MCF 10A (cell line): Measurements from ENCODE around the gene PLA2G2C. TPM values are rescaled to one million over a fixed set of nuclear protein-coding genes. Genes with fewer than 3 reads are reported as not detected.
A peak's percentile ranks its signal among the peaks of the same experiment; 100 is the strongest.

Source experiments
- BruUV-seq: library from RNA; stranded (reverse); fragments of 400-500 nt; replicated peaks from 2 replicates; lab custom pipeline; 2021; lab: Mats Ljungman, UMichigan
- CTCF ChIA-PET: fragments of 300-600 bp; sonication (Branson Sonifier 250); formaldehyde crosslinking; extraction: SDS; loops from one replicate; lab custom pipeline; 2021; ENCODE audit warnings: antibody characterized with exemption, inconsistent platforms; lab: Yijun Ruan, JAX
- POLR2A ChIA-PET: fragments of 300-600, 350-650 bp; sonication (Branson Sonifier 250); formaldehyde crosslinking; extraction: SDS; loops from one replicate; lab custom pipeline; 2020; ENCODE audit warnings: antibody characterized with exemption, inconsistent platforms; lab: Yijun Ruan, JAX
- DNase-seq: peaks from one replicate; pipeline ENCODE4 v3.0.0-alpha.2; 2018; ENCODE audit not compliant: unreplicated experiment
- H3K27ac Mint-ChIP-seq: one replicate; pipeline ENCODE4 v1.8.0; 2022; ENCODE audit warnings: mild to moderate bottlenecking, low read depth, mixed read lengths; ENCODE audit not compliant: unreplicated experiment
- H3K27me3 Mint-ChIP-seq: one replicate; pipeline ENCODE4 v1.8.0; 2022; ENCODE audit warnings: mixed read lengths; ENCODE audit not compliant: insufficient read depth, unreplicated experiment
- H3K36me3 Mint-ChIP-seq: one replicate; pipeline ENCODE4 v1.8.0; 2022; ENCODE audit warnings: mild to moderate bottlenecking, moderate library complexity, mixed read lengths; ENCODE audit not compliant: insufficient read depth, unreplicated experiment
- H3K4me1 Mint-ChIP-seq: one replicate; pipeline ENCODE4 v1.8.0; 2022; ENCODE audit warnings: mixed read lengths; ENCODE audit not compliant: insufficient read depth, unreplicated experiment
- H3K4me3 Mint-ChIP-seq: one replicate; pipeline ENCODE4 v1.8.0; 2022; ENCODE audit warnings: mild to moderate bottlenecking, moderate library complexity, mixed read lengths; ENCODE audit not compliant: unreplicated experiment
- H3K9me3 Mint-ChIP-seq: one replicate; pipeline ENCODE4 v1.8.0; 2022; ENCODE audit warnings: mixed read lengths; ENCODE audit not compliant: unreplicated experiment
- CTCF ChIP-seq: fragments of 200-600 bp; IDR thresholded peaks from one replicate; pipeline ENCODE4 v1.8.0; 2022; ENCODE audit warnings: antibody characterized with exemption, mild to moderate bottlenecking; ENCODE audit not compliant: unreplicated experiment
- intact Hi-C: fragments of 100-400 bp; cut with micrococcal nuclease; formaldehyde crosslinking; loops from 2 replicates; pipeline ENCODE4 v1.14.1; 2022
- total RNA-seq: library from RNA; stranded (reverse); gene quantifications from 2 replicates; pipeline ENCODE4 v1.2.3, GENCODE V29; 2022

PLA2G2C gene
- total RNA-seq, 1 experiment from 2014 or later, result not detected

DNA sequence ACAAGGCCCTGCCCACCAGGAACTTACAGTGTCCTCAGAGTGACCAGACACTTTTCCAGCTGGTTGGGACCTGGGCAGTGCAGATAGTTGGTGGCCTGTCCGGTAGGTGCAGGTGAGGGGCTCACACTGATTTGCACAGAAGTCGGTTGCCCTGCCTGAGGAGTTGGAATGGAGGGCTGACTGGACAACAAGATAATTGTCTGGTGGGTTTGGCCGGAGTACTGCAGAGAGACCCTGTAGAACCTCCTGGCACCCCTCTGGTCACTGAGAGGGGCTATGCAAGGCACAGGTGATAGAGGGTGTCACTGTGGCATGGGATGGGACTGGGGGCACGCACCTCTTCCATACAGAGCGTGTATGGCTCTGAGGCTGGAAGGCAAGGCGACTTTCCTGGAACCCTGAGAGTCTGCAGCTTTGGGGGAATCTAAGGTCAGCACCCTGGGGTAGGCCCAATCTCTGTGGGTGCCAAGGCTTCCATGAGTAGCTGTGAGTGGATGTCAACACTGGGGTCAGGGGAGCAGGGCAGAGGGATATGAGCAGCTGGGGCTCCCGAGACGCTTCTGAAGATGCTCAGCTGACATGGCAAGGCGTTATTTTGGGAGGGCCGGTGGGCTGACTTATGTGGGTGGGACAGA lies 59.4 kb downstream of the PLA2G2C start:
- TF ChIP-seq CTCF, result no peak
- Mint-ChIP-seq H3K4me1 (peaks cover 10% of the 10 kb centered on the region), H3K4me3 (no peak overlapping the region), H3K9me3 (no peaks in the 10 kb centered on the region), H3K27me3 (peaks cover 7% of the 10 kb centered on the region), H3K27ac (no peak overlapping the region), H3K36me3 (no peaks in the 10 kb centered on the region)
- DNase-seq, result no peak
- POLR2A ChIA-PET, result no interaction called here
- CTCF ChIA-PET, result interaction anchor here (0.5 to 2.2 kb wide), 3 partner anchors 9 to 25 kb away, joined by 3 to 8 read pairs (median 3); no protein-coding TSS in a partner anchor
- BruUV-seq, result no TSS peak
- intact Hi-C loops, result no loop called here

DNA sequence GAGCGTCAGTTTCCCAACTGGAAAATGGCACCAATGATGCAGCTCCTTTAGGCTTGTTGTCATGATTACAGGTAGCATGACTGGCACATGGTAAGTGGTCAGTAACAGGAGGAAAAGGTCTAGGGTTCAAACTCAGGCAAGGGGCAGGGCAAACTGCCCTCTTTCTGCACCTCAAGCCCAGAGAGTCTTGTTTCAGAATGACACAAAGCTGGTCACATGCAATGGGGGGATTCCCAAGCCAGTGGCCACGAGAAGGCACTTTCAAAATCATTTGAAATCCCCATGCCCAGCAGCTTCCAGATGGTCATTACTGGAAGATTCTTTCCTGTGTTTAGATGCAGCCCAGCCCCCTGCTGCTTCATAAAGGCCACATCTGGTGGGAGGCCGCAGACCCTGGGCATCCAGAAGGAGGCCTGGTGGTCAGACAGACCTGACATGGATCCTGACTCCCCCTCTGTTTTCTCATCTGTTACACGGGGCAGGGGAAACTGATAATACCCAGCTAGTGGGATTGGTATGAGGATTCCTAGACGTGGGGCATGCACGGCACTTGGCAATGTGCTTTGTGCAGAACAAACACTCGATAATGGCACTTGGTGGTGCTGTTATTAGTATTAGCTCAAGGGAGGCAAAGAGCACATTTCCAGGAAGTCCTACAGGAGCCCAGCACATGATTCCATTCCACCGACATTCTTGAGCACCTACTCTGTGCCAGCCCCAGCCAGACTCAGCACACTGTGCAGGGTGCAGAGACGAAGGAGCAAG lies 60.1 kb downstream of the PLA2G2C start:
- Mint-ChIP-seq H3K27ac (no peak overlapping the region), H3K4me3 (no peak overlapping the region), H3K9me3 (no peaks in the 10 kb centered on the region), H3K27me3 (peaks cover 14% of the 10 kb centered on the region), H3K36me3 (no peaks in the 10 kb centered on the region), H3K4me1 (peaks cover 10% of the 10 kb centered on the region)
- ChIA-PET CTCF (interaction anchor here (0.6 to 2.2 kb wide), 4 partner anchors 13 to 75 kb away, joined by 3 to 8 read pairs (median 3); no protein-coding TSS in a partner anchor), POLR2A (no interaction called here)
- TF ChIP-seq CTCF, result no peak
- no peak for DNase-seq
- BruUV-seq, result no TSS peak
- intact Hi-C loops, result no loop called here

- no peak for TF ChIP-seq CTCF
- no TSS peak for BruUV-seq
- DNase-seq, result no peak
- H3K36me3 Mint-ChIP-seq, result no peaks in the 10 kb centered on the region
- peaks cover 10% of the 10 kb centered on the region for H3K4me1 Mint-ChIP-seq
- H3K9me3 Mint-ChIP-seq, result no peaks in the 10 kb centered on the region
- H3K27ac Mint-ChIP-seq, result no peak overlapping the region
- ChIA-PET CTCF (interaction anchor here (0.7 kb wide), 1 partner anchor 27 kb away, joined by 4 read pairs; no protein-coding TSS in a partner anchor), POLR2A (interaction anchor here (1.0 to 1.5 kb wide), 2 partner anchors 14 to 20 kb away, joined by 4 to 6 read pairs; no protein-coding TSS in a partner anchor)
- intact Hi-C loops, result no loop called here
- peaks cover 25% of the 10 kb centered on the region for H3K27me3 Mint-ChIP-seq
- no peak overlapping the region for H3K4me3 Mint-ChIP-seq
These were observed 61.2 kb downstream of the PLA2G2C start for GRCh38 chr1:20125100-20125499.

- peaks cover 10% of the 10 kb centered on the region for H3K4me1 Mint-ChIP-seq
- no peaks in the 10 kb centered on the region for H3K36me3 Mint-ChIP-seq
- no peak overlapping the region for H3K4me3 Mint-ChIP-seq
- peak; percentile 92 for DNase-seq
- peaks cover 31% of the 10 kb centered on the region for H3K27me3 Mint-ChIP-seq
- intact Hi-C loops, result no loop called here
- ChIA-PET POLR2A (interaction anchor here (1.0 to 1.5 kb wide), 2 partner anchors 14 to 21 kb away, joined by 4 to 6 read pairs; no protein-coding TSS in a partner anchor), CTCF (interaction anchor here (0.6 to 0.7 kb wide), 2 partner anchors 27 to 231 kb away, joined by 3 to 4 read pairs; no protein-coding TSS in a partner anchor)
- no peak overlapping the region for H3K27ac Mint-ChIP-seq
- no peak for TF ChIP-seq CTCF
- H3K9me3 Mint-ChIP-seq, result no peaks in the 10 kb centered on the region
- no TSS peak for BruUV-seq
These were observed 61.8 kb downstream of the PLA2G2C start for GRCh38 chr1:20124456-20125057.
